Sigmoid colon (tissue), 4 donors: ENCODE measurements around the gene AGTRAP.

Source experiments
- CTCF ChIP-seq, 4 experiments: fragments of 450-650 bp in 3 of 4; fragments of 200-600 bp in 1 of 4; IDR thresholded peaks; one replicate each; pipeline ENCODE4 v1.5.1; 2016 to 2019; ENCODE audit warnings: antibody characterized with exemption in 4 of 4, mild to moderate bottlenecking in 3 of 4, moderate library complexity in 2 of 4
- EP300 ChIP-seq, 4 donors: sonication (generic); formaldehyde crosslinking; IDR thresholded peaks; one replicate each; pipeline ENCODE4 v1.6.1; 2017; ENCODE audit warnings: antibody characterized with exemption in 4 of 4

GRCh38 chr1:11722538-11722937 is 13.4 kb upstream of the AGTRAP start:
- TF ChIP-seq CTCF (IDR thresholded peaks at IDR 0.05) = no peak
- TF ChIP-seq EP300 (IDR thresholded peaks at IDR 0.05) = no peak
